GM12873 (cell line): ENCODE data around the gene TRAPPC13.

Experiments used
- CTCF ChIP-seq: IDR thresholded peaks from 2 replicates; pipeline ENCODE4 v1.5.1; 2012; ENCODE audit warnings: low read depth, mild to moderate bottlenecking, moderate library complexity, low read length, control low read depth; ENCODE audit not compliant: insufficient read depth; ENCODE audit errors: missing control alignments

The TRAPPC13 gene

GRCh38 chr5:65624571-65625555 lies at the start of gene TRAPPC13, which contains the start of gene SHLD3:
TRAPPC13 (plus strand) TSS chr5:65625027; CDS start chr5:65625061, 34 bp downstream.
SHLD3 (plus strand) TSS chr5:65625027; CDS start chr5:65629588, 4,561 bp downstream.
- TF ChIP-seq CTCF: peak; percentile 31

GRCh38 chr5:65577141-65577540 lies 47.7 kb upstream of the TRAPPC13 start:
- TF ChIP-seq CTCF: no peak

GRCh38 chr5:65588694-65589093 lies 36.1 kb upstream of the TRAPPC13 start:
- TF ChIP-seq CTCF: no peak

- TF ChIP-seq CTCF: no peak
Observed at GRCh38 chr5:65611524-65611923, 13.3 kb upstream of the TRAPPC13 start.

GRCh38 chr5:65612298-65612907 lies 12.4 kb upstream of the TRAPPC13 start:
- no peak for TF ChIP-seq CTCF

- no peak for TF ChIP-seq CTCF
Observed at GRCh38 chr5:65620021-65620420, 4.8 kb upstream of the TRAPPC13 start.

- TF ChIP-seq CTCF: no peak
Observed at GRCh38 chr5:65623482-65623881, 1.3 kb upstream of the TRAPPC13 start.
